Measurements from ENCODE around the gene ZNF462.

Gene ZNF462

DNA sequence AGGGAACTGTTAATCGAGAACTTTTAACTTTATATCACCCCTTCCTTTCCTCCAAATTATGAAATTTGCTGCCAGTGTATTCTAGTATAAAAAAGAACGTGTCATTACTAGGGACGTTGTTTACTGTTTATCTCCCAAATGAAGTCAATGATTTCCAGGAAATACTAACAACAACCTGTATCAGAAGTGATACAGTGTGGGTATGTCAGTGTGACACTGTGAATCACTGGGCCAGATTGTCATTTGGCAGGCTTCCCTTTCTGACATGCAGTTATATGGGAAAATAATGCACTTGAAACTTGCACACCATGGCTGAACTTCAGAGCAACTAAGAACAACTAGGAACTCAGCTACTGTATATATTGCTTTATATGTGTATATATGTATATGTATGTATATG lies 12.6 kb downstream of the ZNF462 start:
- Mint-ChIP-seq H3K27ac (no peak overlapping the region), H3K36me3 (no peaks in the 10 kb centered on the region), H3K27me3 (no peaks in the 10 kb centered on the region), H3K4me1 (ENCODE audit: low read depth) (no peaks in the 10 kb centered on the region), H3K4me3 (no peak overlapping the region), H3K9me3 (ENCODE audit: low read depth) (no peaks in the 10 kb centered on the region)

GRCh38 chr9:106877345-106877744 lies 14.4 kb downstream of the ZNF462 start:
- no peaks in the 10 kb centered on the region for H3K9me3 Mint-ChIP-seq (ENCODE audit: low read depth)
- H3K36me3 Mint-ChIP-seq: no peaks in the 10 kb centered on the region
- no peak overlapping the region for H3K27ac Mint-ChIP-seq
- no peaks in the 10 kb centered on the region for H3K4me1 Mint-ChIP-seq (ENCODE audit: low read depth)
- no peak overlapping the region for H3K4me3 Mint-ChIP-seq
- no peaks in the 10 kb centered on the region for H3K27me3 Mint-ChIP-seq

DNA sequence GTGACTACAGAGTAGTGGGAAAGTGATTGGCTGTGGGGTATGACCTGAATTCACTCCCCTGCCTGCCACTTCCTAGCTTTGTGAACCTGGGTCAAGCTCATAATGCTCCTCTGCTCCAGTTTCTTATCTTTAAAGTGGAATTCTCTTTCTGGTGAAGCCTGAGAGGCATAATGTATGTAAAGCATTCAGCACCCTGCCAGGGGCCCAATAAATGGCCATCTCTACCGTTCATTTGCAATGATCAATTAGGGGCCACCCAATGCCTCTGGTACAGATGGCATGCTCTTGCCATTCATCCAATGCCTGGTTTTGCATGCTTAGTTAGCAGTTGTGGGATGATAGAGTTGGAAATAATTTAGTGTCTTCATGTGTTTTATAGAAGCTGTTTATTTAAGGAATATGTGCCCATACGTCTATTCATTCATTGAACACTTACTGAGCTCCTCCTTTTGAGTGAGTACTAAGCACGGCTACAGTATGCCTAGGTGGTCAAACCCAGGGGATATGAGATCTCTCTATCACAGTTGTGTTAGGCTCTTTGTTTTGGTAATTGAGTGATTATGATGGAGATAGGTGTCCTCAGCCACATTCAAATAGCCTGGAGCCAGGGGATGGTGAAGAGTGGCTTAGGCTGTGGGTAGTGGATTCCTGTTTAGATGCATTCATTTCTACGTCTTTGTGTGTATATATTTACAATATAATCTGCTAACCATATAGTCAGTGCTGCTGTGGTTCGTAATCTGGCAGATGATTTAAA lies 15.3 kb downstream of the ZNF462 start:
- Mint-ChIP-seq H3K9me3 (ENCODE audit: low read depth) (no peaks in the 10 kb centered on the region), H3K4me1 (ENCODE audit: low read depth) (no peaks in the 10 kb centered on the region), H3K27me3 (no peaks in the 10 kb centered on the region), H3K27ac (no peak overlapping the region), H3K36me3 (no peaks in the 10 kb centered on the region), H3K4me3 (no peak overlapping the region)

DNA sequence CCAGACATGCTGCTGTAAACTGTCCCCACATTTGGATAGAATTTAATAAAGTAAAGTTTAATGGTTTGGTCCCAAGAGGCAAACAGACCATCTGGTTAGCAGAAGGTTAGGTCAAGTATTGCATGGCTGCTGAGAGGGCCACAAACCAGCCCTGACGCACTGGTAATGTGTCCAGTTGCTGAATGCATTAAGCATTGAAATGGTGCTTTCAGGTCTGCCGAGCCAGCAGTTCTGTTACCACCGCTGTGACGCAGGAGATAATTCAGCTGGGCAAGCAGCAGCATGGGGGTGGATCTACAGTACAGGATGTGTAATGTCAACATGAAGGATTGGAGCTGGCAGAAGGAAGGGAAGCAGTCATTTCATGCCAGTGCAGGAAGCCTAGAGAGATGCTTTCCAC lies 16.0 kb downstream of the ZNF462 start:
- H3K9me3 Mint-ChIP-seq (ENCODE audit: low read depth): no peaks in the 10 kb centered on the region
- no peak overlapping the region for H3K27ac Mint-ChIP-seq
- no peaks in the 10 kb centered on the region for H3K4me1 Mint-ChIP-seq (ENCODE audit: low read depth)
- H3K27me3 Mint-ChIP-seq: no peaks in the 10 kb centered on the region
- no peaks in the 10 kb centered on the region for H3K36me3 Mint-ChIP-seq
- no peak overlapping the region for H3K4me3 Mint-ChIP-seq

DNA sequence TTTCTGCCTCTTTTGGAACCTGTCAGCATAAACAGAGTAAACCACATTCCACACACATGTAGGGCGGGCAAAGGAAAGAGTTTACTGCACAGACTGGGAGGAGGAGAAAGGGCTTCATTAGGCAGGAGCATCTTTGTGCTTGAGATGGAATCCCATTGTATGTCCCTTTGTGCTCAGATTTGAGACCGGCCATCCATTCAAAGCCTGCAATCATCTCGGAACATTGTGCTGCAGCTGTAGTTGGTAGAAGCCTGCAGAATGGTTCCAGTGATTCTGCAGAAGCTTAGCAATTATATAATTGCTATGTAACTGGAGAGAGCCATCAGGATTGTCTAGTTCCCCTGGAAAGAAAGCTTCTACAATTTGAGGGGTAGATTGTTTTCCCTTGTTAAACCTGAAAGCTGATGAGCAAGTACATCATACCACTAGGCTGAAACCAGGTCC lies 16.5 kb downstream of the ZNF462 start:
- H3K27ac Mint-ChIP-seq: no peak overlapping the region
- no peaks in the 10 kb centered on the region for H3K27me3 Mint-ChIP-seq
- H3K36me3 Mint-ChIP-seq: no peaks in the 10 kb centered on the region
- H3K4me1 Mint-ChIP-seq (ENCODE audit: low read depth): no peaks in the 10 kb centered on the region
- no peaks in the 10 kb centered on the region for H3K9me3 Mint-ChIP-seq (ENCODE audit: low read depth)
- no peak overlapping the region for H3K4me3 Mint-ChIP-seq

GRCh38 chr9:106880081-106880480 lies 17.1 kb downstream of the ZNF462 start:
- no peak overlapping the region for H3K27ac Mint-ChIP-seq
- H3K4me3 Mint-ChIP-seq: no peak overlapping the region
- H3K27me3 Mint-ChIP-seq: no peaks in the 10 kb centered on the region
- no peaks in the 10 kb centered on the region for H3K36me3 Mint-ChIP-seq
- H3K9me3 Mint-ChIP-seq (ENCODE audit: low read depth): no peaks in the 10 kb centered on the region
- H3K4me1 Mint-ChIP-seq (ENCODE audit: low read depth): no peaks in the 10 kb centered on the region

GRCh38 chr9:106880863-106881262 lies 17.9 kb downstream of the ZNF462 start:
- H3K27me3 Mint-ChIP-seq: no peaks in the 10 kb centered on the region
- H3K27ac Mint-ChIP-seq: no peak overlapping the region
- no peaks in the 10 kb centered on the region for H3K4me1 Mint-ChIP-seq (ENCODE audit: low read depth)
- H3K4me3 Mint-ChIP-seq: no peak overlapping the region
- no peaks in the 10 kb centered on the region for H3K36me3 Mint-ChIP-seq
- H3K9me3 Mint-ChIP-seq (ENCODE audit: low read depth): no peaks in the 10 kb centered on the region

DNA sequence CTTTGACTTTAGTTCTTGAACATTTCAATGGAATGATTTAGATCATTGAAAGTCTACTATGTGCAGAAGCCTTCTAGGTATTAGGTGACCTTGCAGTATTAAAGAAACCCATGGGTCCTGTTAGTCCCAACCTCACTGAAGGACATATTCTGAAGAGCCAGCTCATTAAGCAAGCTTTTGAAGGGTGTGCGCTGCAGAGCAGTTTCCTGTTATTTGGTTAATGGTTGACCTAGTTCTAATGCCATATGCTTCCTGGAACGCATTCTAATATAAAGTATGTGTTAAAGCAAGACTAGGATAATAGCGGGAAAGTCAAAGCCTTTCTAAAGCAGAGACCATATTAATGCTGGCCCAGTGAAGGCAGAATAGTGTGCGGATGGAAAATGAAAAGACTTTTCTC lies 20.1 kb downstream of the ZNF462 start:
- Mint-ChIP-seq H3K36me3 (no peaks in the 10 kb centered on the region), H3K27ac (no peak overlapping the region), H3K4me1 (ENCODE audit: low read depth) (no peaks in the 10 kb centered on the region), H3K9me3 (ENCODE audit: low read depth) (no peaks in the 10 kb centered on the region), H3K27me3 (no peaks in the 10 kb centered on the region), H3K4me3 (no peak overlapping the region)

- Mint-ChIP-seq H3K4me1 (ENCODE audit: low read depth) (no peaks in the 10 kb centered on the region), H3K4me3 (no peak overlapping the region), H3K9me3 (ENCODE audit: low read depth) (no peaks in the 10 kb centered on the region), H3K27ac (no peak overlapping the region), H3K36me3 (no peaks in the 10 kb centered on the region), H3K27me3 (no peaks in the 10 kb centered on the region)
Measured at GRCh38 chr9:106883626-106884190, 20.7 kb downstream of the ZNF462 start.

DNA sequence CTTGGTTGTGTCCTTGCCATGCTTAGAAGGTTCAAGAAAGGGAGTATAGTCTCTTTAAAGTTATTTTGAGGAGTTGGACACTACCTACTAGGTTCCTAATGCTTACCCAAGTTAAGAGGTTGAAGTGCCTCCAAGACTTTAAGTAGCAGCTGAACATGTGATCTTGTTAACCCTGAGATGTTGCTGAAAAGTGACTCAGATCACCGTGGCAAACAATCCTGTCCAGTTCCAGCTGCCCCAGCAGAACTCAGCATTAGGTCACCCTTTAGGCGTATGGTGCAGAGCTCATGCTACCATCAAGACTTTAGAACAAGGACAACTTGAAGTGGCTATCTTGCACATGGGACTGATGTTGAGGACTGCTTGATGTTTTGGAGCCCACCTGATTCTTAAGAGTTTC lies 22.5 kb downstream of the ZNF462 start:
- H3K27me3 Mint-ChIP-seq: no peaks in the 10 kb centered on the region
- H3K4me1 Mint-ChIP-seq (ENCODE audit: low read depth): no peaks in the 10 kb centered on the region
- no peak overlapping the region for H3K27ac Mint-ChIP-seq
- no peaks in the 10 kb centered on the region for H3K36me3 Mint-ChIP-seq
- H3K9me3 Mint-ChIP-seq (ENCODE audit: low read depth): no peaks in the 10 kb centered on the region
- no peak overlapping the region for H3K4me3 Mint-ChIP-seq

GRCh38 chr9:106886111-106887046 lies 23.4 kb downstream of the ZNF462 start:
- Mint-ChIP-seq H3K4me1 (ENCODE audit: low read depth) (no peaks in the 10 kb centered on the region), H3K9me3 (ENCODE audit: low read depth) (no peaks in the 10 kb centered on the region), H3K4me3 (no peak overlapping the region), H3K27ac (no peak overlapping the region), H3K27me3 (no peaks in the 10 kb centered on the region), H3K36me3 (no peaks in the 10 kb centered on the region)

DNA sequence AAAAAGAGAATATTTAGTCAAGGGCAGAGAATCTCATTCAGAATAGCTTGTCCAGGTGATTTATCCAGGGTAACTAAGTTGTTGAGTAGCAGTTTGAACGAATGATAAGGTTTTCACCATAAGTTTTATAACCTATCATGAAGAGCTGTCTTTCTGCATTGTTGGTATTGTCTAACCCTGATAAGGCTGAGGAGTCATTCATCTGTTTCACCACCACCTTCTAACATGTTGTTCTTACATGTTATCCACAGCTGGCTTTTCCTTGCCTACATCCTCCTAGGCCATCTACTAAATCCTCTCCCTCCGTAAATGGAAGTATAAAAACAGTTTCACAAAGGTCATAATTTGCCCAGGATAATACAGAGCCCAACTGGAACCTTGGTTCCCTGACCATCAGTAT lies 24.1 kb downstream of the ZNF462 start:
- H3K36me3 Mint-ChIP-seq: no peaks in the 10 kb centered on the region
- H3K27me3 Mint-ChIP-seq: no peaks in the 10 kb centered on the region

DNA sequence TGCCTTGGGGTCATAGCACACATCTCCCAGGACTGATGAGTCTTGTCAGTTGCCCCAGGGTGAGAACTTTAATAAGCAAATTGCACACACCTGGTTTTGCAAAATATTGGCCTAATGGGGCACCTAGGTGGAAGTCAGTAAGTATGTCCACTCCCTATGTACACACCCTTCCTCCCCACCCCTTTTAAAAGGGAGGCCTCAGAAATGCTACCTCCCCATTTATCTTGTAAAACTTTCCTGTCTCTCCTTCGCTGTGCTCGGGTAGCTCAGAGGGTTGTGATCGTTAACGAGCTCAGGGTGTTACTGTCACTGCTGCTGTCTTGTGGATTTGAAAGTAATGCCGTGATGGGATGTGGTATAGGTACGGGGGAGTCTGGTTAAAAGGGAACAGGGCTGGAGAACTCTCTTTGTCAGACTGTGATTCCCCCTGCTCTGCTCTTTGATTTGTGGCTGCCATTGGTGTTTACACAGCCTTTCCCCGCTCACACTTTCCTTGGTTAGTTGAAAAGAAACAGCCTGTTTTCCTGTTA lies 26.2 kb downstream of the ZNF462 start:
- no peaks in the 10 kb centered on the region for H3K36me3 Mint-ChIP-seq
- H3K27me3 Mint-ChIP-seq: no peaks in the 10 kb centered on the region
- no peaks in the 10 kb centered on the region for H3K9me3 Mint-ChIP-seq (ENCODE audit: low read depth)
- H3K4me1 Mint-ChIP-seq (ENCODE audit: low read depth): no peaks in the 10 kb centered on the region
- H3K4me3 Mint-ChIP-seq: no peak overlapping the region
- no peak overlapping the region for H3K27ac Mint-ChIP-seq

More for the DNA sequence above, 24.1 kb downstream of the ZNF462 start:
- H3K27ac Mint-ChIP-seq: no peak overlapping the region
- H3K4me1 Mint-ChIP-seq (ENCODE audit: low read depth): no peaks in the 10 kb centered on the region
- H3K9me3 Mint-ChIP-seq (ENCODE audit: low read depth): no peaks in the 10 kb centered on the region
- H3K4me3 Mint-ChIP-seq: no peak overlapping the region

DNA sequence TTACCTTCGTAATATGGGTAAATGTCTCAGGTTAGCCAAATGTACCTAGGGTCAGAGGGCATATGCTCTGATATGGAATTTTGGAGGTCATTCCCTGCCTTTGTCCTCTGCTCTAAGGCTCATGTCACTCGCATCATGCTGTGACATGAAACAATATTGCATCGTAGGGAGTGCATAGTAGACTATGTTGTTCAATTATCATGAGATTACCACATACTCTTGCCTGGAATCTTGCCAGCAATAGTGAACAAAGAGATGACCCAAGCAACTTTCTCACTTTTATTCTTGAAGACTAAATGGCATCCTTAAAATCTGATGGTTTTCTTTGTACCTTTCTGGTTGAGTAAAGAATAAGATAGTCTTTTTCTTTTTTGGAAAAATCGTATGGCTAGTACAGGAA lies 27.6 kb downstream of the ZNF462 start:
- no peak overlapping the region for H3K27ac Mint-ChIP-seq
- no peaks in the 10 kb centered on the region for H3K36me3 Mint-ChIP-seq
- H3K4me1 Mint-ChIP-seq (ENCODE audit: low read depth): no peaks in the 10 kb centered on the region
- no peaks in the 10 kb centered on the region for H3K27me3 Mint-ChIP-seq
- no peaks in the 10 kb centered on the region for H3K9me3 Mint-ChIP-seq (ENCODE audit: low read depth)
- H3K4me3 Mint-ChIP-seq: no peak overlapping the region

DNA sequence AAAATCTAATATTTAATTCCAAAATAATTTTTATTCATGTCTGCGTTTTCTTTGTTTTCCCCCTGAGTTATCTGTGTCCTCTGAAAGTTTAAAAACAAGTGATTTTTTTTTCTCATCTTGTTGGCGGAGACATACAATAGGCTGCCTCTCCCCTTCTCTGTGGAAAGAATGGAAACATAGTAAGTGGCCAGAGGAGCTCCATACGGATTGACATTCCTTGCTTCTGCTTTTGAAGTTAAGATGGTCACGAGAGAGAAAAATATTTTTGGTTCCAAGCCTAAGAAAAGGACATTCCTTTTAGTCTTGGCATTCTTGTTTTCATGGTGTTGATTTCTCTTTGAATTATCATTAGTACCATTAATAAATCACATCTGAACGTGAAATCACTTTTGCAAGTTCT lies 28.3 kb downstream of the ZNF462 start:
- Mint-ChIP-seq H3K9me3 (ENCODE audit: low read depth) (no peaks in the 10 kb centered on the region), H3K4me1 (ENCODE audit: low read depth) (no peaks in the 10 kb centered on the region), H3K4me3 (no peak overlapping the region), H3K36me3 (no peaks in the 10 kb centered on the region), H3K27me3 (no peaks in the 10 kb centered on the region), H3K27ac (no peak overlapping the region)
